NCI-H2227 treated with DMSO at 0.1 percent for 48 hours (cell line): ENCODE measurements around the gene GAREM1.
"Not testable (repeated sequence)": the region's sequence is repeated elsewhere in the genome, so short reads cannot be mapped to it uniquely, and the experiment has no call there.

Experiments
- DNase-seq: peaks from one replicate; lab custom pipeline; 2025; lab: John Stamatoyannopoulos, UW

The GAREM1 gene

GRCh38 chr18:32368991-32369390, 101.7 kb downstream of the GAREM1 start:
- DNase-seq: no peak

- no peak for DNase-seq
These were observed 102.5 kb downstream of the GAREM1 start for GRCh38 chr18:32368170-32368569.

GRCh38 chr18:32366586-32367538, 103.8 kb downstream of the GAREM1 start:
- DNase-seq: no peak

GRCh38 chr18:32362484-32362883, 108.2 kb downstream of the GAREM1 start:
- DNase-seq: no peak

GRCh38 chr18:32360682-32361345, 109.9 kb downstream of the GAREM1 start:
- no peak for DNase-seq

- no peak for DNase-seq
These were observed 112.2 kb downstream of the GAREM1 start for GRCh38 chr18:32358529-32358928.

GRCh38 chr18:32358075-32358474, 112.6 kb downstream of the GAREM1 start:
- no peak for DNase-seq

GRCh38 chr18:32355896-32356295, 114.8 kb downstream of the GAREM1 start:
- DNase-seq: no peak

- DNase-seq: no peak
These were observed 116.2 kb downstream of the GAREM1 start for GRCh38 chr18:32354518-32354917.

- DNase-seq: no peak
These were observed 117.4 kb downstream of the GAREM1 start for GRCh38 chr18:32353257-32353656.

- no peak for DNase-seq
These were observed 119.7 kb downstream of the GAREM1 start for GRCh38 chr18:32351032-32351431.

- DNase-seq: no peak
These were observed 120.8 kb downstream of the GAREM1 start for GRCh38 chr18:32349728-32350395.

- no peak for DNase-seq
These were observed 124.0 kb downstream of the GAREM1 start for GRCh38 chr18:32346671-32347070.

- no peak for DNase-seq
These were observed 127.0 kb downstream of the GAREM1 start for GRCh38 chr18:32343634-32344033.

GRCh38 chr18:32341112-32341511, 129.6 kb downstream of the GAREM1 start:
- not testable (repeated sequence) for DNase-seq

GRCh38 chr18:32339045-32339444, 131.6 kb downstream of the GAREM1 start:
- no peak for DNase-seq

GRCh38 chr18:32337821-32338220, 132.9 kb downstream of the GAREM1 start:
- DNase-seq: no peak

- DNase-seq: no peak
These were observed 133.3 kb downstream of the GAREM1 start for GRCh38 chr18:32337347-32337746.

- DNase-seq: no peak
These were observed 135.5 kb downstream of the GAREM1 start for GRCh38 chr18:32335228-32335627.

- DNase-seq: no peak
These were observed 136.9 kb downstream of the GAREM1 start for GRCh38 chr18:32333781-32334180.

- DNase-seq: no peak
These were observed 138.0 kb downstream of the GAREM1 start for GRCh38 chr18:32332708-32333107.

GRCh38 chr18:32328974-32329373, 141.7 kb downstream of the GAREM1 start:
- no peak for DNase-seq

- DNase-seq: no peak
These were observed 142.3 kb downstream of the GAREM1 start for GRCh38 chr18:32328379-32328778.
